HepG2 (cell line): ENCODE results near the gene CALML4. TPM values are rescaled to one million over a fixed set of nuclear protein-coding genes. Genes with fewer than 3 reads are reported as not detected.

Experiments
- CEBPG ChIP-seq: IDR thresholded peaks from 2 replicates; pipeline ENCODE4 v1.6.1; 2016
- CERS6 ChIP-seq: sonication (generic); formaldehyde crosslinking; IDR thresholded peaks from 2 replicates; pipeline ENCODE4 v1.5.0; 2020; ENCODE audit warnings: missing genetic modification reagents
- EP300 ChIP-seq, 3 experiments: sonication (generic) in 1 of 3; formaldehyde crosslinking in 1 of 3; IDR thresholded peaks; 2 replicates each; pipeline versions ENCODE4 v1.5.1 to v1.6.1; 2011 to 2020; ENCODE audit warnings: low read depth in 2 of 3, low read length in 2 of 3, borderline replicate concordance in 1 of 3, improper control_type of control experiment in 1 of 3, mild to moderate bottlenecking in 1 of 3, missing genetic modification reagents in 1 of 3, moderate library complexity in 1 of 3
- ETV5 ChIP-seq: IDR thresholded peaks from 2 replicates; pipeline ENCODE4 v1.6.1; 2018; ENCODE audit warnings: missing biosample characterization, missing genetic modification reagents, inconsistent platforms, borderline replicate concordance
- FLYWCH1 ChIP-seq: sonication (generic); formaldehyde crosslinking; IDR thresholded peaks from 2 replicates; pipeline ENCODE4 v1.8.1; 2023; ENCODE audit warnings: mild to moderate bottlenecking, missing genetic modification reagents
- IRX3 ChIP-seq: sonication (generic); formaldehyde crosslinking; IDR thresholded peaks from 2 replicates; pipeline ENCODE4 v1.8.1; 2023; ENCODE audit warnings: mild to moderate bottlenecking, low read depth, missing genetic modification reagents, borderline replicate concordance
- KLF13 ChIP-seq: sonication (generic); formaldehyde crosslinking; IDR thresholded peaks from 2 replicates; pipeline ENCODE4 v1.4.0; 2020; ENCODE audit warnings: mild to moderate bottlenecking, missing genetic modification reagents
- KLF16 ChIP-seq, 2 experiments: sonication (generic) in 1 of 2; formaldehyde crosslinking in 1 of 2; IDR thresholded peaks; 2 replicates each; pipeline versions ENCODE4 v1.6.1 to v1.8.0; 2016 to 2023; ENCODE audit warnings: missing genetic modification reagents in 2 of 2, missing compliant biosample characterization in 1 of 2
- MED13 ChIP-seq: sonication (generic); formaldehyde crosslinking; IDR thresholded peaks from 2 replicates; pipeline ENCODE4 v1.5.0; 2020; ENCODE audit warnings: missing genetic modification reagents
- PITX1 ChIP-seq: sonication (generic); formaldehyde crosslinking; IDR thresholded peaks from 2 replicates; pipeline ENCODE4 v1.5.1; 2020; ENCODE audit warnings: mild to moderate bottlenecking, missing genetic modification reagents
- PRDM15 ChIP-seq: sonication (generic); formaldehyde crosslinking; IDR thresholded peaks from 2 replicates; pipeline ENCODE4 v1.4.0; 2020; ENCODE audit warnings: missing genetic modification reagents
- TCF7L2 ChIP-seq: IDR thresholded peaks from 2 replicates; pipeline ENCODE4 v1.6.1; 2011; ENCODE audit warnings: mild to moderate bottlenecking, low read depth, low read length, moderate library complexity
- ZNF264 ChIP-seq: sonication (generic); formaldehyde crosslinking; IDR thresholded peaks from 2 replicates; pipeline ENCODE4 v1.4.0; 2020; ENCODE audit warnings: missing genetic modification reagents
- ZNF350 ChIP-seq: sonication (generic); formaldehyde crosslinking; IDR thresholded peaks from 2 replicates; pipeline ENCODE4 v1.4.0; 2020; ENCODE audit warnings: mild to moderate bottlenecking, low read depth, missing genetic modification reagents, borderline replicate concordance
- ZNF431 ChIP-seq: sonication (generic); formaldehyde crosslinking; IDR thresholded peaks from 2 replicates; pipeline ENCODE4 v1.9.0; 2022; ENCODE audit warnings: missing genetic modification reagents, low read depth, mild to moderate bottlenecking, borderline replicate concordance
- ZNF672 ChIP-seq: sonication (generic); formaldehyde crosslinking; IDR thresholded peaks from 2 replicates; pipeline ENCODE4 v1.8.1; 2022; ENCODE audit warnings: missing genetic modification reagents
- ZNF703 ChIP-seq: sonication (generic); formaldehyde crosslinking; IDR thresholded peaks from 2 replicates; pipeline ENCODE4 v1.5.1; 2020; ENCODE audit warnings: missing genetic modification reagents, mild to moderate bottlenecking, moderate library complexity, borderline replicate concordance
- ZNF781 ChIP-seq: sonication (generic); formaldehyde crosslinking; IDR thresholded peaks from 2 replicates; pipeline ENCODE4 v1.5.1; 2020; ENCODE audit warnings: borderline replicate concordance, mild to moderate bottlenecking, missing genetic modification reagents; ENCODE audit errors: not compliant biosample characterization
- ZNF782 ChIP-seq: sonication (generic); formaldehyde crosslinking; IDR thresholded peaks from 2 replicates; pipeline ENCODE4 v1.4.0; 2020; ENCODE audit warnings: missing genetic modification reagents, mild to moderate bottlenecking, borderline replicate concordance
- ZNF816 ChIP-seq: sonication (generic); formaldehyde crosslinking; IDR thresholded peaks from 2 replicates; pipeline ENCODE4 v1.8.0; 2022; ENCODE audit warnings: missing genetic modification reagents, mild to moderate bottlenecking, borderline replicate concordance
- polyA plus RNA-seq, 8 experiments: library from polyadenylated mRNA; depleted of rRNA in 3 of 8; stranded (reverse) in 7 of 8; unstranded in 1 of 8; fragments of >200 nt; fragmentation: Illumina TruSeq in 4 of 8; extraction: Trizol in 4 of 8; gene quantifications; 2 replicates each; pipeline versions ENCODE4 v1.2.1 to v1.2.3, GENCODE V29; 2011 to 2016; ENCODE audit warnings: low read depth in 4 of 8, missing spikeins in 1 of 8, mixed read lengths in 1 of 8; ENCODE audit not compliant: insufficient read depth in 1 of 8
- total RNA-seq, 5 experiments: library from RNA; depleted of rRNA; stranded (reverse); fragments of >200 nt; fragmentation: Illumina TruSeq; extraction: Trizol; gene quantifications; 2 replicates each; pipeline ENCODE4 v1.2.3, GENCODE V29; 2016; ENCODE audit warnings: low read depth in 1 of 5
- TF ChIP-seq, protein P1 (sequence below), 2 experiments: sonication (generic) in 1 of 2; formaldehyde crosslinking in 1 of 2; IDR thresholded peaks; 2 replicates each; pipeline versions ENCODE4 v1.5.1 to v1.6.1; 2011 to 2020; ENCODE audit warnings: borderline replicate concordance in 1 of 2, low read depth in 1 of 2, low read length in 1 of 2, mild to moderate bottlenecking in 1 of 2, missing genetic modification reagents in 1 of 2, moderate library complexity in 1 of 2
- TF ChIP-seq, protein P2 (sequence below): sonication (generic); formaldehyde crosslinking; IDR thresholded peaks from 2 replicates; pipeline ENCODE4 v1.8.1; 2023; ENCODE audit warnings: mild to moderate bottlenecking, missing genetic modification reagents

Gene CALML4
- total and polyA plus RNA-seq, 2 of the 13 experiments (the other 11 are each of a cell fraction or from before 2014, with no cell fraction given) = 3.6 to 8.7 TPM

GRCh38 chr15:68228971-68229385 is 23.8 kb upstream of the CALML4 start (continued):
- TF ChIP-seq ZNF264 = no peak
- TF ChIP-seq PRDM15 (CRISPR knock-in tag) = no peak
- 0 out of 2 replicates have a peak, but pooled peaks have one; percentile 16 for TF ChIP-seq ZNF672
- TF ChIP-seq EP300 (IDR thresholded peaks at IDR 0.05; ENCODE audit: low read depth in 2 of 2, low read length in 2 of 2) = no peak
- no peak for TF ChIP-seq EP300 (CRISPR knock-in tag; IDR thresholded peaks at IDR 0.05; ENCODE audit: borderline replicate concordance)
- peak; percentile 10; the same call in 1 of the 2 replicates for TF ChIP-seq ZNF703
- 0 out of 2 replicates have a peak, but pooled peaks have one; percentile 52 for TF ChIP-seq ZNF816 (CRISPR knock-in tag)
- TF ChIP-seq ZNF782 = no peak
- TF ChIP-seq, protein P1, sequence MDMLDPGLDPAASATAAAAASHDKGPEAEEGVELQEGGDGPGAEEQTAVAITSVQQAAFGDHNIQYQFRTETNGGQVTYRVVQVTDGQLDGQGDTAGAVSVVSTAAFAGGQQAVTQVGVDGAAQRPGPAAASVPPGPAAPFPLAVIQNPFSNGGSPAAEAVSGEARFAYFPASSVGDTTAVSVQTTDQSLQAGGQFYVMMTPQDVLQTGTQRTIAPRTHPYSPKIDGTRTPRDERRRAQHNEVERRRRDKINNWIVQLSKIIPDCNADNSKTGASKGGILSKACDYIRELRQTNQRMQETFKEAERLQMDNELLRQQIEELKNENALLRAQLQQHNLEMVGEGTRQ (IDR thresholded peaks at IDR 0.05; ENCODE audit: low read depth, low read length) = no peak
- TF ChIP-seq, protein P1 (CRISPR knock-in tag; IDR thresholded peaks at IDR 0.05; ENCODE audit: borderline replicate concordance) = peak; percentile 15; the same call in 1 of the 2 replicates
- no peak for TF ChIP-seq ZNF431 (CRISPR knock-in tag)
- TF ChIP-seq ZNF781 (CRISPR knock-in tag) = no peak
- no peak for TF ChIP-seq MED13 (CRISPR knock-in tag)
- TF ChIP-seq IRX3 (CRISPR knock-in tag) = no peak
- no peak for TF ChIP-seq ZNF350 (CRISPR knock-in tag)
- no peak for TF ChIP-seq CEBPG (CRISPR knock-in tag)
- no peak for TF ChIP-seq CERS6 (CRISPR knock-in tag)
- no peak for TF ChIP-seq KLF16 (CRISPR knock-in tag; IDR thresholded peaks at IDR 0.05)
- TF ChIP-seq FLYWCH1 (CRISPR knock-in tag) = no peak
- TF ChIP-seq PITX1 (CRISPR knock-in tag) = no peak; the same call in 1 of the 2 replicates
- no peak for TF ChIP-seq KLF13 (CRISPR knock-in tag)
- TF ChIP-seq TCF7L2 = no peak
- no peak for TF ChIP-seq ETV5 (CRISPR knock-in tag)
- TF ChIP-seq, protein P2, sequence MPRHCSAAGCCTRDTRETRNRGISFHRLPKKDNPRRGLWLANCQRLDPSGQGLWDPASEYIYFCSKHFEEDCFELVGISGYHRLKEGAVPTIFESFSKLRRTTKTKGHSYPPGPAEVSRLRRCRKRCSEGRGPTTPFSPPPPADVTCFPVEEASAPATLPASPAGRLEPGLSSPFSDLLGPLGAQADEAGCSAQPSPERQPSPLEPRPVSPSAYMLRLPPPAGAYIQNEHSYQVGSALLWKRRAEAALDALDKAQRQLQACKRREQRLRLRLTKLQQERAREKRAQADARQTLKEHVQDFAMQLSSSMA (CRISPR knock-in tag) = no peak
